HG02678 (cell line): ENCODE data around the gene ANKRD33B.
"Not testable (repeated sequence)": the region's sequence is repeated elsewhere in the genome, so short reads cannot be mapped to it uniquely, and the experiment has no call there.

Source experiments
- ATAC-seq: cut with Tn5 transposase; IDR thresholded peaks from one replicate; pipeline ENCODE4 v1.9.1; 2021; ENCODE audit warnings: mild to moderate bottlenecking, moderate library complexity; ENCODE audit not compliant: unreplicated experiment

Gene ANKRD33B

DNA sequence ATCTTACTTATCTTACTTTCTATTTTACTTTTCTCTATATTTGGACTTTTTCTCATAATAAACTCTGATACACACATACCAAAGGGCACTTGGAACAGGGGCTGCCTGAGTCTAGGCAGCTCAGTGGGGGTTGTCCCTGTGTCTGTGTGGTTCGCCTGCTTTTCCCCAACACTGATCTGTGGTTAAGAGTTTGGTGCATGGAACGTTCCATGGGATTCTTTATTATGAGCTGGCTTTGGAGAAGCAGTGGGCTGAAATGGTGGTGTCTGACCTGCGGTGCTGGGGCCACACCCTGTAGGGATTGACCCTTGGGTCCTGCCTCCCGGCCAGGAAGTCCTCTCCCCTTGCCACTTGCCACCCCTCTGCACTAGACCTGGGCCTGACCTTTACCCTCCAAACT lies 47.4 kb downstream of the ANKRD33B start:
- ATAC-seq: no peak

DNA sequence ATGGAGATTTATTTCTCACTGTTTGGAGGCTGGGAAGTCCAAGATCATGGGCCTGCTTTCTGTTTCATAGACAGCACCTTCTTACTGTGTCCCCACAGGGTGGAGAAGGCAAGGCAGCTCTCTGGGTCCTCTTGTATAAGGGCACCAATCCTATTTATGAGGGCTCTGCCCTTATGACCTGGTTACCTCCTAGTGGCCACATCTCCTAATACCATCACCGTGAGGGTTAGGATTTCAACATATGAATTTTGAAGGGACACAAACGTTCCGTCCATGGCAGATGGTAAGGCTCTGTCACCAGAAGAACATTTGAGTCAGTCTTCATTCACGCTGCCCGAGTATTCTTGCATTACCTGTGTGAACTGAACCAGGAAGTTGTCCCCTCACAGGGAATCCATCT lies 48.4 kb downstream of the ANKRD33B start:
- no peak for ATAC-seq

DNA sequence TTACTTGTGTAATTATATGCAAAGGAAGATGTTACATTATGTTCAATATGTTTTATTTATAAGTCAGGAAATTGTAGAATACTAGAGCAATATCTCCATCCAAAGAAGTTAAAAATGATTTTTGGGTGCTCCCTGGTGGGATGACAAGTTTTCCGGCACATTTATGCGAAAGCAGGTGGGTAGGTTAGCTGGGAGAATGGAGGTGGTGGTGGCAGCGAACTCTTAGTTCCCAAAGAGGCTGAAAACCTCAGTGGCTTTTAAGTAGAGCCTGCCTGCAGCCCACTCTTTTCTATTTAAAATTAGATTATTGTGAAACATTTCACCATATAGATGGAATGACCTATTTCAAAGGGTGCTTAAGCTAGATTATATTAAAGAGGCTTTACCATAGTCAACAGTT lies 51.8 kb downstream of the ANKRD33B start:
- no peak for ATAC-seq

DNA sequence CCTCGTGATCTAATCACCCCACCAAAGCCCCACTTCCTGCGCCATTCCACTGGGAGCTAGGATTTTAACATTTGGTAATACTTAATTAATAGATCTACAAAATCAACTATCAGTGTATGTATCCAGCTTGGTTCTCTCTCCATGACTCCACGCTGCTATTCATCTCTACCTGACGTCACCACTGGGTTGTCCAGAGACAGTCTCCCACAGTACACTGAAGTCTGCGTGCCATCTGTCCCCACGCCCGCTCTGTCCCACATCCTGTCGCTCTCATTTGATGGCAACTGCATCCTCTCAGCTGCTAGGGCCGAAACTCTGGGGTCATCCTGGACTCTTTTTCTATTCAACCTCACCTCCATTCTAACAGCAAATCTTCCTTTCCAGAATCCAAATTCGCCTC lies 53.2 kb downstream of the ANKRD33B start:
- no peak for ATAC-seq

DNA sequence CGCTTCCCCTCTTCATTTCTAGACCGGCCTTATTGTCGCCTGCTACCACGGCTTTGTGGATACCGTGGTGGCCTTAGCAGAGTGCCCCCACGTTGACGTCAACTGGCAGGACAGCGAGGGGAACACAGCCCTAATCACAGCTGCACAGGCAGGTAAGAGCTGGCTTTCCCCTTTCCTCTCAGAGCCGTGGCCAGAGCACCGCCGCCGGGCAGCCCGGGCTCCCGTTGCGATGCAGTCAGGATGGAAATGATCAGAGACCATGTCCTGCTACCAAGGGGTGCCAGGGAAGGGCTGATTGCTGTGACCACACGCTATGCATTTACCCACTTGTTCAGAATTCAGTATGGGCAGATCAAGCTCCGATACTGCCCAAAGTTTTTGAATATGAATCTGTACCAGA lies 54.4 kb downstream of the ANKRD33B start:
- no peak for ATAC-seq

DNA sequence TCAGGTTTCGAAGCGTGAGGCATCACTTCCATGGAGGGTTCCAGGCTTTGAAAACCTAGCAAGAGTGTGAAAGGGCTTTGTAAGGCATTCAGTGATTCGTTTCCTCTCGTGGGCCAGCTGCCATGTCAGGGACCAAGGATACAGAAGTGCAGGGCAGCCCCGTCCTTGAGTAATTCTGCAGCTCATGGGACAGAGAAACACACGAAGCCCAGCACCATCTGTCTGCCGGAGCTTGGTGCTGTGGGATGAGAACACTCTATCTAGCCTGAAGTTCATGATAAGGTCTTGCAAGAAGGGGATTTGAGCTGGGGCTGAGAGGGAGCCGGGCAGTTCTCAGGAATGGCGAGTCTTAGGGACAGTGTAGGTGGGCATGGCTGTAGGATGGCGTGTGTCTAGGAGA lies 55.8 kb downstream of the ANKRD33B start:
- ATAC-seq: no peak

DNA sequence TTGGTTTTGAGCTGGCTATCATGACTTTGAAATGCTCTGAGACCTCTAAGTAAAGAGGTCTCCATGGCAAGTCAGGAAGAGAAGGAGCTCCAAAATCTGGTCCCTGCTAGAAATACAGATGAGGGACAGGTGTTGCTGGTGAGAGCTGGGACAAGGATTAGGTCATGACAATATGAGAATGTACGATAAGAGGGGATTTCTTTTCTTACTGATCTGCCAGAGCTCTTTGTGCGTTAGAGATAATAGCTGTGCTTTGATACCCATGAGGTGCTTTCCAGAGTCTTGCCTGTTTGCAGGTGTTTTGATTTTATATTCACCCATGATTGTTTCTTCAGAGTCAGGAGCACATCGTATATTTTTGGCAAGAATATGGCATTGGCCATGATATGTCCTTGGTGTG lies 56.5 kb downstream of the ANKRD33B start:
- peak; percentile 65 for ATAC-seq

DNA sequence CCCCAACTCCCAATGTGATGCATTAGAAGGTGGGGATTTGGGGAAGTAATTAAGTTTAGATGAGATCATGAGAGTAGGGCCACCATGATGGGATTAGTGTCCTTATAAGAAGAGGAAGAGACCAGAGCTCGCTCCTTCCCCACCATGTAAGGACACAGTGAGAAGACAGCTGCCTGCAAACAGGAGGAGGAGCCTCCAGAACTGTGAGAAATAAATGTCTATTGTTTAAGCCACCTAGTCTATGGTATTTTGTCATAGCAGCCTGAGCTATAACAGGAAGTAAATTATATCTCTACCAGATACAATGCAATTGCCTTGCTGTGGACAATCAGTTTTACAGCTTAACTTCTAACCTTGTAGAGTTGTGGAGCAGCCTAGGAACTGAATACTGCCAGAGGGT lies 58.0 kb downstream of the ANKRD33B start:
- no peak for ATAC-seq

DNA sequence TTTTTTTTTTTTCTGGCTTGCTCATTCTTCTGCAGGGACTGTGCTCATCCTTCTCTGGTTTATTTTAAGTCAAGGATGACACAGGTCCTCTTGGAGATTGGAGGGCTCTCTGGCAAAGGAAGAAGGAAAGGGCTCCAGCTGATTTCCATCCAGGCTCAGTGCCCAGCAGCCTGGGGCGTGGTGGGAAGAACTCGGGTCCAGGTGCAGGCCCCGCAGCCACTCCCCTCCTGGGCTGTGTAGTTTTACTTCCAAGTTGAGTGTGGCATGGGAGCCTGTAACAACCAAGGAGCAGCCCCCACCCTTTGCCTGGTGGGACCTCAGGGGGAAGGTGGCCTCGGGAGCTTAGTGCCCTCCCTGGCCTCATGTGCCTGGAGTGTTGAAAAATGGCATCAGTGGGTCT lies 58.9 kb downstream of the ANKRD33B start:
- ATAC-seq: no peak

DNA sequence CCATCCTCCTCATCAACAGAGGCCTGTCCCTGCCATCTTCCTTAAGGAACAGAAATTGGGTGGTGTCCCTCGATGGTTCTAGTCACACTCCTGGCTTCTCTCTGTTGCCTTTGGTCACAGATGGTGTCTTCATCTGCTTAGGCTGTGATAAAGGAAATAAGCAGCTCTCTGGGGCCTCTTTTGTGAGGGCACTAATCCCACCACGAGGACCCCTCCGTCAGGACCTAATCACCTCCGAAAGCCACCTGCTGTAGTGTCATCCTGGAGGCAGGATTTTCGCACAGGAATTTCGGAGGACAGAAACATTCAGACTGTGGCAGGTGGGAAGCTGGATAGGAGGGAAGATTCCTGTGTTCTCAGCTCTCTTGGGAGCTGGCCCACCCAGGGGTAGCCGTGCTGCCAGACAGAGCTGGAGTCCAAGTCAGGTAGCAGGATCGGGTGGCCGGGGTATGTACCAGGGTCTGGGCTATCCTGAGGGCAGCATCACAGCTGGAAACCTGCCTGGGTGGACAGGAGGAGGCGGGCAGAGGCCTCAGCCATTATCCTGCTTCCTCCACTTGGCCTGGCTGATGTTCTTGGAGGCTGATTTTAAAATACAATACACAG lies 59.5 kb downstream of the ANKRD33B start:
- no peak for ATAC-seq

DNA sequence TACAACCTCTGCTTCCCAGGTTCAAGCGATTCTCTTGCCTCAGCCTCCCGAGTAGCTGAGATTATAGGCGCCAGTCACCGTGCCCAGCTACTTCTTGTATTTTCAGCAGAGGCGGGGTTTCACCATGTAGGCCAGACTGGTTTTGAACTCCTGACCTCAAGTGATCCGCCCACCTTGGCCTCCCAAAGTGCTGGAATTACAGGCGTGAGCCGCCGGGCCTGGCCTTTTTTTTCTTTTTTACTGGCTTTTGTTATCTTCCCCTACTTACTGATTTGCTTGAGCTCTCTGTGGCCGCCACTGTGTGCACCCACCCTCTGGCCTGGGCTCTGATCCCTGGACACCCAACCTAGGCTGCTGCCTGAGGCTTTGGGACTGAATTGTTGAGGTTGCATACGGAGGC lies 60.3 kb downstream of the ANKRD33B start:
- ATAC-seq: no peak

DNA sequence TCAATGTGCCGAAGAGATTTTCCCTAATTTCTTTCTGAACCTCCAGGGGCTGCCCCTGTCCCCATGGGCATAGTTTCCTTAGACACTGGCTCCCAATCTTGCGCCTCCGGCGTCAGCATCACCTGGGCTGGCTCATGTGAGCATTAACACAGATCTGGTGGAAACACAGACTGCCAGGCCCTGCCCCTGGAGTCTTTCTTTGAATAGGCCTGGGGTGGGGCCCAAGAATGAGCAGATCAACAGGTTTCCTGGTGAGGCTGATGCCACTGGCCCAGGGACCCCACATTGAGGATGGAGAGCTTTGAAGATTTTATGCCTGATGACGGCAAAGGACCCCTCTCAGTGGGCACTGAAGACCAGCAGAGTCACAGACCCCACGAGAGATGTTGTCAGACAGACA lies 60.8 kb downstream of the ANKRD33B start:
- no peak for ATAC-seq

DNA sequence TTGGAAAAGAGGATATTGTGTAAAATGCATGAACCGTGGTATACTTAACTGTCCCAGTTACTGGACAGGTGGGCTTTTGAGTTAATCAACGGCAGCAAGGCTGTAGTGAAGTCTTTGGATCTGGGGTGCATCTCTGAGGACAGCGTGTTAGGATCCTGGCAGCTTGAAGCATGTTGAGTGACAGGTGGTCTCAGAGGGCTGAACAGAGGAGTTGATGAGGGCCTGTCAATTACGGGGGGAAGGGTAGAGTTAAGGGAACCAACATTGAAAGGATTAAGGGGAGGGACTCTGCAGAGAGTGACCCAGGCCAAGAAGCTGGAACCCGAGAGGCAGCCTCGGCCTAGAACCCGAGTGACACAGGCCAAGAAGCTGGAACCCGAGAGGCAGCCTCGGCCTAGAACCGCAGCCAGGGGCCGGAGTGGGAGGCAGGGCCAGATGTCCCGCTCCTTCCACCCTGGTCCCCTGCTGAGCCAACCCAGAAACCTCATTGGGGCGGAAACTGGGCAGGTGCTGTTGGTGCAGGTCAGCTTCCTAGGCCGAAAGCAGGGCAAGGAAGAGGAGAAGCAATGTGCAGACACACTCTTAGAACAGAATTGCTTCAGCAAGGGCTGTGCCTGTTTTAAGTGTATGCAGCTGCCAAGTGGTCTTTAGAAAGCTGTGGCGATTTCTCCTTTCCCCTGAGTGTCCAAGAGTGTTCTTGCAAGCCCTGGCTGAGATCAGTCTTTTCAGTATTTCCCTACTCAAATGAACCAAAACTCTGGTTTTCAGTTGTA lies 62.0 kb downstream of the ANKRD33B start:
- no peak for ATAC-seq

DNA sequence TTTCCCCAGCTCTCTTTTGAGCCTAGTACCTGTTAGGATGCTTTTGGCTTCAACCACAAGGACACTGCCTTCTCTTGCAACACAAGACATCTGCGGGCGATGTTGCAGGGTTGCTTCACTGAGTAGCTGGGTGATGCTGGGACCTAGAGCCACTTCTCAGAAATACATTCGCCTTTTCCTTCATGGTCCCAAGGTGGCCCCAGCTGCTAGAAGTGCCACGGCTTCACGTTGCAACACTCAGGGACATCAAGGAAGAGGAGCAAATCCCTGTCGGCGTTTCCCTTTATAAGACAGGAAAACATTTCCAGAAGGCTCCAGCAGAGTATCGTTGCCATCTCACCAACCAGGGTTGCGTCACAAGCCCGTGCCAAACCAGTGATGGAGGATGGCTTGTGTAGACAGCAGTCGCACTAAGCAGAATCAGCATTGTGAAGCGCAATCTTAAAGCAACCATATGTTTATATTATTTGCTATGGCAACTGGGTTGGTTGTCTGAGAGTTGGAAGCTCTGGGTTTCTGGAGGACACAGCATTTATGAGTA lies 62.7 kb downstream of the ANKRD33B start:
- ATAC-seq: no peak

DNA sequence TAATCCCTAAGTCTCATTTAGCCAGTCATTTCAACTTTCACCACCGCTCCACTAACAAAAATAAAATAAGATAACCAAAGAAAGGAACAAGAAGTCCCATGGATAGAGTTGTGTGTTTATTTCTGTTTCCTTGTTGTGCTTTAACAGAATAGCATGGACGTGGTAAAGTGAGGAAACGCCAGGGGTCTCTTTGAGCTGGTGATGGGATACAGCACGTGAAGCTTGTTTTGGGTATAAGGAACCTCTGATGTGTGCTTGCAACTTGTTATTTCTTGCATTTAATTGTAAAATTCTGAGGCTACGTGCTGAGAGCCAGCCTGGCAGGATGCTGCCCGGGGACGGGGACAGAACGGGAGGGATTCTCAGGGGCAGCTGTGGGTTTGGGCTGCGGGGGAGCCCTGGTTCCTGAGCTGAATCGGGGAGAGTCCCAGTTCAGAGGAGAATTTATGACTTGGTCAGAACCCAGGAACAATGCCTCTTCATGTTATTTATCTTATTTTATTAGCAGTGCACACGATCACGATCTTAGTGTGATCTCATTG lies 63.4 kb downstream of the ANKRD33B start:
- ATAC-seq: peak; percentile 9

DNA sequence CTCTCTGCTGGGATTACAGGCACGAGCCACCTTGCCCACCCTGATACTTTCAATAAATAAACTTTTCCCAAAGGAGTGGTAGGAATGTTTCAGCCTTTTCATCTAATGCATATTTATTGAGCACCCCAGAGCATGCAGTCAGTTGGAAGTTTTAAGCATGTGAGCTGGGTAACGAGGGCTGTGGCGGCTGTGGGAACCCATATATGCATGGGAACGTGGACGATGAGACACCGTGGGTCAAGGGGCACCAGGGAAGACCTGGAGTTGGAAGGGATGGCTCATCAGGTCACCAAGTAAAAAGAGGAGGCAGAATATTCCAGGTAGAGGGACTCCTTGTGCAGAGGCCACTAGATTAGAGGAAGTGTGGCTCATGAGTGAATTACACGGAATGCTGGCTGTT lies 64.7 kb downstream of the ANKRD33B start:
- no peak for ATAC-seq

DNA sequence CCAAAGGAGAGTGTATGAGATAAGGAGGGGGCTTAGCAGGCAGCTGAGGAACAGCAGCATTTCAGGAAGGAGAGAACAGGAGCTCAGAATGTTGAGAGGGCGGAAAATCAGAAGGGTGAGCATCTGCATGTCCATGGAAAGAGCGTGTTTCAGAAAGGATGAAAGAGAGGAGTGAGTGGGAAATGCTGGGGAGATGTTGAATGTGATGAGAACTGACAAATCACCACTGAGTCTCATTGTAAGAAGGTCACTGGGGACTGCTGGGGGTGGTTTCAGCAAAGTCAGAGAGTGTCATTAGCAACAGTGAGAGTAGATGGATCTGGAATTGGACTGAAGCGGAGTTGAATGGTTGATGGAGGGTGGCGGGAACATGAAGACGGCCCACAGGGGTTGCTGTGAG lies 65.8 kb downstream of the ANKRD33B start:
- no peak for ATAC-seq

DNA sequence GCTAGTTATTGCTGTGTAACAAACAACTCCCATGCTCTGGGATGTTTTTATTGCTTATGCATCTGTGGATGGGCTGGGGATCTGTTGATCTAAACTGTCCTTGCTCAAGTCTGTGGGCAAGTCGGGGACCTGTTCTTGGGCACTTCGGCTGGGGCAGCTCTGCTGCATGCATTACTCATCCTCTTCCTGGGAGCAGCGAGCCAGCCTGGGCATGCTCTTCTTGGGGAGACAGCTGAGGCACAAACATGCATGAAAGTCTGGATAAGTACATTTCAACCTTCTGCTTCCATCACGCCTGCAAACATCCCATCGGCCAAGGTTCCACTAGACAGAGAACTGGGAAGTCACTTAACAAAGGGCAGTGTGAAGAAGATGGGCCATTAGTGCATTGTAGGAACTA lies 66.3 kb downstream of the ANKRD33B start:
- no peak for ATAC-seq

DNA sequence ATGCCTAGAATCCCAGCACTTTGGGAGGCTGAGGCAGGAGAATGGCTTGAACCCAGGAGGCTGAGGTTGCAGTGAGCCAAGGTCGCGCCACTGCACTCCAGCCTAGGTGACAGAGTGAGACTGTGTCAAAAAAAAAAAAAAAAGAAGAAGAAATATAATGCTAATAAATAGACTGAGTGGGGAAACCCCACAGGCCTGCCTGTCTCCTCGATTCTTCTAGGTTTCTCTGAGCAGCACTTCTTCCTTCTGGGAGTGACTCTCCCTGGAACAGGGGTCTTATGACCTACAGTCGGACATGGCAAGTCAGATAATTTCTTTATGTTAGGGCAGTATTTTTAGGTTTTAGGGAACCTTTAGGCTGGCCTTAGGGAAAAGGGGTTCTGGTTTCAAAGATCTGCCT lies 66.9 kb downstream of the ANKRD33B start:
- not testable (repeated sequence) for ATAC-seq

DNA sequence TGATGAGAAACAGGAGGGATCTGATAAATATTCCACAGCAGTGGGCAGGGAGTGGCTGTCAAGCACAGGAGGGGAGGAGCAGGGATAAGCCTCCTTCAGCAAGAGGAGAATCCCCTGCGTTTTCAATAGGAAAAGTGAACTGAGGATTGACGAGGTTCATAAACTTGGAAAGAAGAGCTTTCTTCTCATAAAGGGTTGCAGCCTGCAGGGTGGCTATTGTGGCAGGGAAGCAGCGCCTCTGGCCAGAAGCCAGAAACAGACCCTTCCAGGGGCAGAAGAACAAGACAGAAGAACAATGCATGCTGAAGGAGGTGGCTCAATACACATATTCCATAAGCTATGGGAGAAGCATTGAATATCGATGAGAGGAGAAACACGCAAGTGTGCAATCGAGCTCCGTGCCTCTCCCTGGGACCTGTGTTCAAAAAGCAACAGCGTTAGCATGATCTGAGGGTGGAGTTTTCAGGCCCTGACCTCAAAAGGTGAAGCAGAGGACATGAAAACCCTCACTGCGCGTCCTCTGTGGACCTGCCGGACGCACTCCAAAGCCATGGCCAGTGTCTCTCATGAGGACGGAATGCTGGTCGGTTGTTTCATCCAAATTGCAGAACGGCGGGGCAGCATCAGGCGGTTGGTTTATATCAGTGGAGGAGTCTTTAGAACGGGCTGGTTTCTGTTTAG lies 67.6 kb downstream of the ANKRD33B start:
- ATAC-seq: no peak

DNA sequence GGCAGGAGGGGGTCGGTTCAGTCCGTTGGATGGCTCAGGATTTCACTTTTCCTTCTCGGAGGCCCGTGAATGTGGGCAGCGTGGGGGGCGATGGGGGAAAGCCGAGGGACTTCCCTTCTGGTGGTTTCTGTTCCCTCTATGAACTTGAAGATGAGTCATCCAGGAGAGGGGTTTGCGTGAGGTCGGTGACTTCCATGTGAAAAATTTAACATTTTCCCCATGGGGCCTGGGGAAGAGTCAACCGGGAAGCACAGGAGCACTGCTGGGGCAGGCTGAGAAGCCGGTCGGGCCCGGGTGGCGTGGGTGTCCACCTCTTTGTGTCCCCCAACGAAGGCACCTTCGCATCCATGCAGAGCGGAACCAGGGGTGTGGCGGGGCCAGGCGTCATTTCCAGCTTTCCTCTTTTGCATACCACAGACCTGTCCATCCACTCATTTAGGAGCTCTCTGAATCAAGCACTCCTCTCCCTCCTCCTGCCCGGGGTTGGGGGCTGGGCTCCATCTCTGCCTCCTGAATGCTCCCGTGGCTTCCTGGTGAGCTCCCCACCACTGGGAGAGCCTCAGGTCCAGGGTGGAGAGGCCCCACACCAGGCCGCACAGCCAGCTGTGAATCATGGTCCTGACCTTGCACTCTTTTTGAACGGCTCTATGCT lies 68.4 kb downstream of the ANKRD33B start:
- peak; percentile 47 for ATAC-seq
